Measurements from ENCODE around the gene SLC22A5.

- TF ChIP-seq CTCF (IDR thresholded peaks at IDR 0.05; ENCODE audit: low read length) (no peak), EZH2 (IDR thresholded peaks at IDR 0.05; ENCODE audit: borderline replicate concordance, low read length) (no peak)
Measured at GRCh38 chr5:132362086-132362485, 7.4 kb upstream of the SLC22A5 start.

Data from OCI-LY1 (cell line).